Uterine smooth muscle cell (primary cell): ENCODE data around the gene GOLGA8F. TPM values are rescaled to one million over a fixed set of nuclear protein-coding genes. Genes with fewer than 3 reads are reported as not detected.

Source experiments
- total RNA-seq: library from RNA; depleted of rRNA; stranded (reverse); fragments of >200 nt; gene quantifications from 2 replicates; pipeline ENCODE4 v1.2.3, GENCODE V29; 2014

Gene GOLGA8F
- not detected in 2 replicates for total RNA-seq

GRCh38 chr15:28378364-28378763 is at the start of gene GOLGA8F:
Gene GOLGA8F (plus strand): TSS chr15:28378664. CDS start chr15:28378762, 98 bp downstream.

GRCh38 chr15:28357984-28358383 is 20.5 kb upstream of the GOLGA8F start, which contains the start of gene GOLGA6L24:
Gene GOLGA6L24 (minus strand): TSS chr15:28358084. CDS start chr15:28358023, 61 bp downstream.

Other genes starting within 250 kb of the GOLGA8F start
- gene HERC2, start 56.5 kb upstream of the GOLGA8F start, total RNA-seq: 47.4 and 51.0 TPM in 2 replicates
- gene GOLGA6L24, start 20.6 kb upstream of the GOLGA8F start, total RNA-seq: not detected in 2 replicates
- not detected in 2 replicates for gene GOLGA8G, start 154.3 kb downstream of the GOLGA8F start, total RNA-seq
- not detected in 2 replicates for gene GOLGA6L25, start 174.9 kb downstream of the GOLGA8F start, total RNA-seq